Effector memory CD8-positive, alpha-beta T cell (primary cell): ENCODE measurements around the gene C3orf49.

Experiments
- ATAC-seq: fragments of 150-1000 bp; cut with Tn5 transposase; replicated peaks from 2 replicates; pipeline ENCODE4 v1.10.0; 2021; ENCODE audit warnings: mild to moderate bottlenecking, moderate library complexity
- DNase-seq, 3 experiments: peaks; one replicate each; pipeline ENCODE4 v3.0.0; 2021
- H3K27ac Mint-ChIP-seq, 2 donors: one replicate each; pipeline ENCODE4 v1.8.0; 2022; ENCODE audit warnings: mild to moderate bottlenecking in 2 of 2, mixed read lengths in 2 of 2, moderate library complexity in 2 of 2
- H3K27me3 Mint-ChIP-seq, 2 donors: one replicate each; pipeline ENCODE4 v1.8.0; 2022; ENCODE audit warnings: mixed read lengths in 2 of 2
- H3K36me3 Mint-ChIP-seq: one replicate; pipeline ENCODE4 v1.8.0; 2022; ENCODE audit warnings: mild to moderate bottlenecking, moderate library complexity, mixed read lengths; ENCODE audit not compliant: insufficient read depth
- H3K4me1 Mint-ChIP-seq, 2 donors: one replicate each; pipeline ENCODE4 v1.8.0; 2022; ENCODE audit warnings: low read depth in 2 of 2, mixed read lengths in 2 of 2
- H3K4me3 Mint-ChIP-seq, 2 donors: one replicate each; pipeline ENCODE4 v1.8.0; 2022; ENCODE audit warnings: mild to moderate bottlenecking in 2 of 2, mixed read lengths in 2 of 2, moderate library complexity in 2 of 2
- H3K9me3 Mint-ChIP-seq, 2 donors: one replicate each; pipeline ENCODE4 v1.8.0; 2022; ENCODE audit warnings: mixed read lengths in 2 of 2

Gene C3orf49

DNA sequence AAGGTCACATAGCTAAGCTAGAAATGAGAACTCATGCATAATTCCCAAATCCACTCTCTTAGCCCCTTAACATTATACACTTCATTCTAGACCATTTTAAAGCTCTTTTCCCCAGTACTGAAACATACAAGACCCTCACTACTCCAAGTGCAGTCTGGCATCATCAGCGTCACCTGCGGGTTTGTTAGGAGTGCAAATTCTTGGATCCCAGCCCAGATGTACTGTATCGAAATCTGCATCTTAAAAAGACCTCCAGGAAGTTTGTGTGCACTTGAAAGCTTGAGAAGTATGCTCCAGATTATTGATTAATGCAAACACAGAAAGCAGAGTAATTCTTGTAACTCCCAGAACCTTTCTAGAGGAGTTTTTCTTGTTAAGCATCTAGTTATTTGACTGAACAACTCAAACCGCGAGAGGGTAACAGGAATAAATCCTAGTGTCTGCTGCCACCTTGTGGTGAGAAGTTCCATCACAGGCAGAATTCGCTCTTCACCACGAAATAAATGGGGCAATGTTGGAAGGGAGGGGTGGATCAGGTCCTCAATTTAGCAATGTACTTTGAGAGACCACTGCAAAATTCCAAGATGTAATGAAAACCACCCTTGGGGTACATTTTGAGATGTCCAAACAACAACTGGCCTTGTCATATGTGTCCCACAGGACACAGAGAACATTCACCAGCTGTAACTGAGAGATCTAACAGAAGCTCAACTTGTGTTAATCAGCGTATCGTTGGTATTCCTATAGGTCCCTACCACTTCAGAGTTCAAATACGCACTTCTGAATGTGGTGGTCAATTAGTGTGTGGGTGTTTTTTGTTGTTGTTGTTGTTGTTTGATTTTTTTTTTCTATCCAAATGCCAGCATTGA, 583 bp upstream of the C3orf49 start:
- DNase-seq (peak; percentile 49 to 58 (median 57)), ATAC-seq (peak; percentile 59)
- Mint-ChIP-seq H3K9me3 (no peaks in the 10 kb centered on the region), H3K4me1 (peaks cover 9 to 15% of the 10 kb centered on the region in 2 donors), H3K36me3 (no peaks in the 10 kb centered on the region), H3K27ac (no peak overlapping the region), H3K27me3 (no peaks in the 10 kb centered on the region), H3K4me3 (no peak overlapping the region)

DNA sequence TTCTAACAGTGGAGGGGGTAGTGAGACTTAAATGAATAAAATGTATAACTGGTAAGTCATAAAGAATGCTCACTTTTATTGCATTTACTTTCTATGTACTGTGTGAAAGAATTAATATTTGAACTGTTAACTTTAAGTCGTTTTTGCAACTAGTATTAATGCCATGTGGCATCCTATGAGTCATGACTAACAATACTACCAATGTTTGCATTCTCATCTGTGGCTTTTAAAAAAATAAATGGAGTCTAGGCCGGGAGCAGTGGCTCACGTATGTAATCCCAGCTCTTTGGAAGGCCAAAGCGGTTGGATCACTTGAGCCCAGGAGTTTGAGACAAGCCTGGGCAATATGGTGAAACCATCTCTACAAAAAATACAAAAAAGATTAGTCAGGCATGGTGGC, 5.2 kb downstream of the C3orf49 start:
- DNase-seq (no peak), ATAC-seq (no peak)
- Mint-ChIP-seq H3K4me1 (no peaks in the 10 kb centered on the region), H3K27ac (no peak overlapping the region), H3K27me3 (no peaks in the 10 kb centered on the region), H3K4me3 (no peak overlapping the region), H3K9me3 (no peaks in the 10 kb centered on the region), H3K36me3 (no peaks in the 10 kb centered on the region)

DNA sequence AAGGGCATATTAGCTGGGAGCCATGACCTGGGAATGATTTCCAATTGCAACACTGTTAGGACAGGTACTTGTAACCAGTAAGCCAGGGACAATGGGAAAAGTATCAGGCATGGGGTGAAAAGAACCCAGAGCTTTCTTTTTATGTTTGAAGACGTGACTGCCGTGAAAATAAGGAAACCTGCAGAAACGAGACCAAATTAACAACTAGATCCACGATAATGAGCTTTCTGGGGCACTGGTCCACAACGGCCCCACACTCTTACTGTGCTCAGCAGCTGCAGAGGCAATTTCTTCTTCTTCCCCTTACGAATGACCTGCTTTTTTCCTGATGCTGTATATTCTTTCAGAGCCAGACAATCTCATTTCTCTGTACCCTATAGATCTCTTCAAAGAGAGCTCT, 11.4 kb downstream of the C3orf49 start:
- no peaks in the 10 kb centered on the region for H3K4me1 Mint-ChIP-seq
- no peaks in the 10 kb centered on the region for H3K27me3 Mint-ChIP-seq
- no peaks in the 10 kb centered on the region for H3K9me3 Mint-ChIP-seq
- DNase-seq (no peak), ATAC-seq (no peak)
- H3K4me3 Mint-ChIP-seq = no peak overlapping the region
- peaks cover 34% of the 10 kb centered on the region for H3K36me3 Mint-ChIP-seq
- no peak overlapping the region for H3K27ac Mint-ChIP-seq

DNA sequence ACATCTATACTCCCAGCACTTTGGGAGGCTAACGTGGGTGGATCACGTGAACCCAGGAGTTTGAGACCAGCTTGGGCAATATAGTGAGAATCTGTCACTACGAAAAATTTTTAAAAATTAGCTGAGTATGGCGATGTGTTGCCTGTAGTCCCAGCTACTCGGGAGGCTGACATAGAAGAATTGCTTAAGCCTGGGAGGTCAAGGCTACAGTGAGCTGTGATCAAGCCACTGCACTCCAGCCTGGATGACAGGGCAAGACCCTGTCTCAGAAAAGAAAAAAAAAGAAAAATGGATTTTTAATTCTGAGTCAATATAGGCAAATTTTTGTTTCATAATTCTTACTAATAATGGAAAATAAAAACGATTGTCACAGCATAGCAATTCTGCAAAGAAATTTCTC, 13.3 kb downstream of the C3orf49 start:
- DNase-seq = no peak
- H3K27ac Mint-ChIP-seq = no peak overlapping the region
- no peaks in the 10 kb centered on the region for H3K9me3 Mint-ChIP-seq
- H3K4me1 Mint-ChIP-seq = no peaks in the 10 kb centered on the region
- ATAC-seq = no peak
- H3K27me3 Mint-ChIP-seq = no peaks in the 10 kb centered on the region
- peaks cover 37% of the 10 kb centered on the region for H3K36me3 Mint-ChIP-seq
- H3K4me3 Mint-ChIP-seq = no peak overlapping the region

DNA sequence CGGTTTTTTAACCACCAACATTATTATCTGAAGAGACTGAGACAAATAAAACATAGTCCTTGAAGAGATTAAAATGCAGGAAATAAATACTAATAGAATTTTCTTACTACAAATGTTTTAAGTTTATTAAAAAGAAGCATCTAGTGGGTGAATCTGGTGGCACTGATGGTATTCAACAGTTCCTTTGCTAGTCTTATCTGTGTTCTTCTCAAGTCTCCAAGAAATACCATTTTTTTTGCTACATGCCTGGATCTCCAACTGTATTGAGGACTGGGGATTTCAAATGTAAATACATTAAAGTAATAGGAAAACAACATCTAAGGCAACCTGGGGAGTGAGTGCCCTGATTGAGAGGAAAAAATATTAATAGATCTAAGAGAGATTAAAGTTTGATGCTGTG, 22.6 kb downstream of the C3orf49 start:
- ATAC-seq (no peak), DNase-seq (no peak)
- Mint-ChIP-seq H3K4me1 (peaks cover 4 to 13% of the 10 kb centered on the region in 2 donors), H3K27me3 (no peaks in the 10 kb centered on the region), H3K4me3 (no peak overlapping the region), H3K27ac (no peak overlapping the region), H3K9me3 (no peaks in the 10 kb centered on the region), H3K36me3 (peaks cover 4% of the 10 kb centered on the region)

DNA sequence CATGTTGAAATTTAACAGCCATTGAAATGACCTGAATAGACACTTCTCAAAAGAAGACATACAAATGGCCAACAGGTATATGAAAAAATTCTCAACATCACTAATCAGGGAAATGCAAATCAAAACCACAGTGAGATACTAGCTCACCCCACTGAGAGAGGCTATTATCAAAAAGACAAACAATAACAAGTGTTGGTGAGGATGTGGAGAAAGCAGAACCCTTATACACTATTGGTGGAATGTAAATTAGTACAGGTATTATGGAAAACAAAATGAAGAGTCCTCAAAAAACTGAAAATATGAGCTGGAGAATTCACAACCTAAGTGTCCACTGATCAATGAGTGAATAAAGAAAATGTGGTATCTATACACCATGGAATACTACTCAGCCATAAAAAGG, 23.0 kb downstream of the C3orf49 start:
- no peak overlapping the region for H3K4me3 Mint-ChIP-seq
- DNase-seq = no peak
- no peak overlapping the region for H3K27ac Mint-ChIP-seq
- H3K36me3 Mint-ChIP-seq = peaks cover 4% of the 10 kb centered on the region
- ATAC-seq = no peak
- H3K4me1 Mint-ChIP-seq = peaks cover 4 to 13% of the 10 kb centered on the region in 2 donors
- H3K9me3 Mint-ChIP-seq = no peaks in the 10 kb centered on the region
- no peaks in the 10 kb centered on the region for H3K27me3 Mint-ChIP-seq

DNA sequence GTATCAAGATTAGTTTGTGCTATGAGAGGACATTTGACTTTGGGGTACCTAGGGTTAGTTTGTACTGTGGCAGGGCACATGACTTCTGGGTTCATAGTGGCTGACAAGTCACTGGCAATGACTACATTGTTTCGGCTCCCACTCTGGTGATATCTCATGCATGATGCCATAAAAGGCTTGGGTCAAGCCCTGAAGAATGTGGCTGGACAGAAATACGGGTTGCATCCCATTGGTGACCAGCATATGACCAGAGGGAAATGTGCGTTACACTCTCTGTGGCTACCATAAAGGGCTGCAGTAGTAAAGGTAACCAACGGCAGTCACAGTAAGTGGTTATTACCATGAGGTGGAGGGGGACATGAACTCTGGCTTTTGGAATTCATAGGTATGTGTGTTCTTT, 26.1 kb downstream of the C3orf49 start:
- peaks cover 8% of the 10 kb centered on the region for H3K36me3 Mint-ChIP-seq
- H3K27me3 Mint-ChIP-seq = no peaks in the 10 kb centered on the region
- no peak overlapping the region for H3K4me3 Mint-ChIP-seq
- no peak overlapping the region for H3K27ac Mint-ChIP-seq
- H3K4me1 Mint-ChIP-seq = peaks cover 9 to 14% of the 10 kb centered on the region in 2 donors
- no peaks in the 10 kb centered on the region for H3K9me3 Mint-ChIP-seq
- DNase-seq = no peak
- no peak for ATAC-seq

DNA sequence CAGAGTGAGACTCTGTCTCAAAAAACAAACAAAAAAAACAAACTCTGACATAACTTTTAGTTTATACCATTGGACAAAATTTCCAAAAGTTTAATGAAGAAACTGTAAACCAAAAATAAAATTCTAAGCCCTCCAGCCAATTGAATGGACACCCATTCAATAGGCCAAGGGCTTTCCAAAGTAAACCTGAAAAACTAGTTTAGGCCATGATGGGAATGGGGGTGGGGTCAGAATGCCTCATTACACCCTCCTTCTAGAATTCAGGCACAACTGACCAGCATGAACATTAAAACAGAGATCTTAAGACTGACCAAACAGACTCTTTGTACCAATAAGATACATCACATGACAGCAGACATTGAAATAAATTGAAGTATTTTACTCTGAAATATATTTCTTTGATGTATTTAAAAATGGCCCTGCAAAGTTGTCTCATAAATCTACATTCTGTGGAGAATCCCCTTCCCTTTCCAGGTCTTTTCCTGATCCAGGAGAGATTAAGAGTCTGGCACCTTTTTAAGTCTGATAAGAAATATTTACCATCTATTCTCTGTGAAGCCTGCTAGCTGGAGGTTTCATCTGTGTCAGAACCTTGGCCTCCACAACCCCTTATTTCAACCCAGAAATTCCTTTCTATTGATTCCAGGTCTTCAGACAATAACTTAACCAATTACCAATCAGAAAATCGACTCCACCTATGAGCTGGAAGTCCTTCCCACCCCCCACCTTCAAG, 28.8 kb downstream of the C3orf49 start:
- Mint-ChIP-seq H3K27ac (peak overlapping the region; percentile 17 to 65), H3K4me3 (no peak overlapping the region), H3K4me1 (peaks cover 14 to 21% of the 10 kb centered on the region in 2 donors), H3K9me3 (no peaks in the 10 kb centered on the region), H3K27me3 (no peaks in the 10 kb centered on the region), H3K36me3 (peaks cover 11% of the 10 kb centered on the region)
- ATAC-seq = no peak
- DNase-seq = no peak

DNA sequence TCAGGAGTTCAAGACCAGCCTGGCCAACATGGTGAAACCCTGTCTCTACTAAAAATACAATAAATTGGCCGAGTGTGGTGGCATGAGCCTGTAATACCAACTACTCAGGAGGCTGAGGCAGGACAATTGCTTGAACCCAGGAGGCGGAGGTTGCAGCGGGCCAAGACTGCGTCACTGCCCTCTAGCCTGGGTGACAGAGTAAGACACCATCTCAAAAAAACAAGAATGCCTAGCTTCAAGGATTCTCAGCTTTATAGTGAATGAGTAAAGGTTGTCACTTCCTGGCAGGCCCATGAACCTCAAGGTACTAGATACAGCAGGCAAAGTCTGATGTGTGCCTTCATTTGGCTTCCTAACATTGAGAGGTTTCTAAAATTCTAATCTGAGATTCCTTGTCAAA, 30.1 kb downstream of the C3orf49 start:
- no peaks in the 10 kb centered on the region for H3K27me3 Mint-ChIP-seq
- peaks cover 10 to 21% of the 10 kb centered on the region in 2 donors for H3K4me1 Mint-ChIP-seq
- H3K36me3 Mint-ChIP-seq = peaks cover 14% of the 10 kb centered on the region
- ATAC-seq = no peak
- no peaks in the 10 kb centered on the region for H3K9me3 Mint-ChIP-seq
- no peak overlapping the region for H3K27ac Mint-ChIP-seq
- DNase-seq = no peak
- no peak overlapping the region for H3K4me3 Mint-ChIP-seq

DNA sequence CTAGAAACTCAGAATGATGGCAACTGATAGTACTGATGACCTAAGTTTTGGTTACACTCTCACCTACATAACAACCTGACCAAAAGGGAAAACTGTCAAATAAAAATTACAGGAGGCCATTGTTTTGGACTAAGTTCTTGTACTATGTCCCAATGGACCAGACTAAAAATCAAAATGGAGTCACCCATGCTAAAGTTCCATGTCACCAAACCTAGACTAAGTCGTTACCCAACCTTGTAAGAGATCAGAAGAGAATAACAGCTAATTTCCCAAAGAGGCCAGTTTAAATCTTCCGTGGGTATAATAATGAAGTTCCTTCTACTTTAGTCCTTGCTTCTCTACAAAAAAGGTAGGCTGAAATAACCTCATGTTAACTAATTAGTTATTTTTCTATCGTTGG, 32.2 kb downstream of the C3orf49 start:
- Mint-ChIP-seq H3K4me3 (no peak overlapping the region), H3K9me3 (no peaks in the 10 kb centered on the region), H3K27ac (no peak overlapping the region), H3K4me1 (peaks cover 13 to 21% of the 10 kb centered on the region in 2 donors), H3K36me3 (peaks cover 10% of the 10 kb centered on the region), H3K27me3 (no peaks in the 10 kb centered on the region)
- no peak for ATAC-seq
- DNase-seq = no peak

DNA sequence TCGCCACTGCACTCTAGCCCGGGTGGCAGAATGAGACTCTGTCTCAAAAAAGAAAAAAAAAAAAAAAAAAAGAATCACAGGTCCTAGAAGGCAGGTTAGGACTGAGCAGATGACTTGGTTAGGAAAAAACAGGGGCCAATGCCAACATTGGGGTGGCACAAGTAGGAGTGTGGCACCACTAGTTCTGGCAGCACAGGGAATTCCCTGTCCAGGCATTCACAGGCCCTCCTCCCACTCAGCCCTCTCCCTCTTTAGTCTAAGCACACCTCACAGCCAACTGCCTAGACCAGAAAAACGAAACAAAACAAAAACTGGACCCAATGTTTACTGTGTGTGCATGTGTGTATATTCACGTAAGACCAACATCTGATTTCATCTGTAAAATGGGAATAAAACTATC, 34.0 kb downstream of the C3orf49 start:
- Mint-ChIP-seq H3K36me3 (peaks cover 7% of the 10 kb centered on the region), H3K27ac (no peak overlapping the region), H3K4me1 (peaks cover 18 to 31% of the 10 kb centered on the region in 2 donors), H3K9me3 (no peaks in the 10 kb centered on the region), H3K27me3 (no peaks in the 10 kb centered on the region), H3K4me3 (no peak overlapping the region)
- no peak for ATAC-seq
- DNase-seq = no peak

DNA sequence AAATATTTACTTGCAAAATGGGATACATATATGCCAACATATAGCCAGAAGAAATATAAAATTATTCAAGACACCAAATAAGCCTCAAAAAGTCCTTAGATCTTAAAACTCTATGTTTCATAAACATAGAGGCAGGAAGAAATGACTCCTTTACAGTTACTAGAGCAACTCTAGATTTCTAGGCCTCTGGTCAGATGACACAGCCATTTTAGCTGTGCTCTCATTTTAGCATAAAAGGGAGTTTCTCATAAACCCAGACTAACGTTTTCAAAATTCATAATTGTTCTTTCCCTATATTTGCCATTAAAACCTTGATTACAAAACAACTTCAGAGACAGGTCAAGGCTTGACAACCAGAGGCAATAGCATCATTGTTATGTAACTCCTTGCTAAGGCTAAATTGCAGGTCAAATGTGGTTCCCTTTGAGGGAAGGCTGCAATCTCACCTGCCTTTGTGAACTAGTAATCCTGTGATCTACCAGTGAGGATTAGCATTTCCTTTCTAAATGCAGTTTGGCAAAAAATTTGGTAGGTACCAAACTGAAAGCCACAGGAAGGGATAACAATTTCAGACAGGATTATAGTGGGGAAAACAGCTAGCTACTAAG, 36.3 kb downstream of the C3orf49 start:
- peak overlapping the region in 1 of 2 donors; percentile 65 for H3K27ac Mint-ChIP-seq
- peaks cover 7% of the 10 kb centered on the region for H3K36me3 Mint-ChIP-seq
- no peak for DNase-seq
- ATAC-seq = no peak
- H3K4me1 Mint-ChIP-seq = peaks cover 22 to 44% of the 10 kb centered on the region in 2 donors
- H3K9me3 Mint-ChIP-seq = no peaks in the 10 kb centered on the region
- no peak overlapping the region for H3K4me3 Mint-ChIP-seq
- no peaks in the 10 kb centered on the region for H3K27me3 Mint-ChIP-seq

DNA sequence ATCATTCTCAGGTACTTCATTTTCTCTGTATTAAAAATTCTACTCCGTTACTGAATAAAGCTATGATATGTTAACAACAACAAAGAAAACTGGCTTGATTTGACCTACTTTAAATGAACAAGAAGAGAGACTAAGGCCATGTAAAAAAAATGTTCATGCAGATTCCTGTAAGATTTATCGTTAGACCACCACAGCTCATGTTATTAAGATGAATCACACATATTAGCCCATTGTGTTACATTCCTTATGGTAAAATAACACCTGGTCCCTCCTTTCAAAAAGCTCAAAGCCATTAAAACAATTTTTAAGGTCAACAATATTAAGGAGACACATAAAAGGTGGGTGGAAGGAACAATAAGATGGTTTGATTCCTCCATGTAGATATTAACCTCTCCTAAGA, 38.2 kb downstream of the C3orf49 start:
- Mint-ChIP-seq H3K27ac (no peak overlapping the region), H3K4me1 (peaks cover 34 to 46% of the 10 kb centered on the region in 2 donors)
- DNase-seq = no peak

More for the DNA sequence above, 38.2 kb downstream of the C3orf49 start:
- H3K9me3 Mint-ChIP-seq = no peaks in the 10 kb centered on the region
- H3K4me3 Mint-ChIP-seq = no peak overlapping the region
- no peak for ATAC-seq
- H3K27me3 Mint-ChIP-seq = no peaks in the 10 kb centered on the region
- H3K36me3 Mint-ChIP-seq = peaks cover 5% of the 10 kb centered on the region
